Pons (tissue), 1 donor: Measurements from ENCODE around the gene GRHPR.
"Not testable (repeated sequence)": the region's sequence is repeated elsewhere in the genome, so short reads cannot be mapped to it uniquely, and the experiment has no call there.

Experiments
- DNase-seq: peaks from one replicate; pipeline ENCODE4 v3.0.0-alpha.2; 2016; ENCODE audit warnings: low spot score

Gene GRHPR

DNA sequence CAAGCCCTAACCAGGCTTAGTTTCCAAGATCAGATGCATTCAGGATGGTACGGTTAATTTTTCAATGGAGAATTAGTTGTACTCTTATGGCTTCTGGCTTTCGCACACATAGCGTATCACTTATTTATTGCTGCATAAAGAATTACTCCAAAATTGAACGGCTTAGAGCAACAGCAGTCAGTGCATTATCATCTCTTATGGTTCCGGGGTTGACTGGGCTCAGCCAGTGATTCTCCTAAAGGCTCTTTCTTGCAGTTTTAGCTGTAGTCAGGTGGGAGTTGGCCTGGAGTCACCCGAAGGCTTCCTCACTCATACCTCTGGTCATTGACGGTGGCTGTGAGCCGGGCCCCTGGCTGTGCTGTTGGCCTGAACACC is 595 bp upstream of the GRHPR start:
- no peak for DNase-seq

DNA sequence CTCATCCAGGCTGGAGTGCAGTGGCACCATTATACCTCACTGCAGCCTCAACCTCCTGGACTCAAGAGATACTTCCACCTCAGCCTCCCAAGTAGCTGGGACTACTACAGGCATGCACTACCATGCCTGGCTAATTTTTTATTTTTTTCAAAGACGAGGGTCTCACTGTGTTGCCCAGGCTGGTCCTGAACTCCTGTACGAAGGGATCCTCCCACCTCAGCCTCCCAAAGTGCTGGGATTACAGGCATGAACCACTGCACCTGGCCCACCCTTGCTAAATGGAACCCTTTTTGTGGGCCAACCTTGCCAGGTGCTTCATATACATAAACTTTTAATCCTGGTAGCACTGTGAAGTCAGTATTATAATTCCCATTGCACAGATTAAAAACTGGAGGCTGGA is 1.0 kb downstream of the GRHPR start:
- no peak for DNase-seq

DNA sequence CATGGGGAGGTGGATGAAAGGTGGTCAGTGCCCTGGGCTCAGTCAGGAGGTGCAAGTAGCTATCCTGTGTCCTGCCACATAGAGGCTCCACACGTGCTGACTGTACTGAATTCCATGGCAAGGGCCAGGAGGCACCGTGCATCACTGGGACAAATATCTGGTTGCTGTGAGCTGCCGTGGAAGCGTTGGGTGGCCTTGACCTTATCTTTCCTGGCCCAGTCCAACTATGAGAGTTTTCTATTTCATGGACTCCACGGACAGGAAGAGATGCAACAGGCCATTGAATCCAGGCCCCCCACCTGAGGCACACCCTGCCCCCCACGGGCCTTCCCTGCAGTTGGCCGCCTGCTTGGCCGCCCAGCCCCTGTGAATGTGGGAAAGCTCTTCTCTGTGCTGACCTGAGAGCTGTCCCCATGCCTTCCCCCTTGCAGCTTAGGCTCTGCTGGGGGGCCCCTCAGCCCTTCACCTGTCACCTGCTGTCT is 1.7 kb downstream of the GRHPR start:
- DNase-seq, result no peak

DNA sequence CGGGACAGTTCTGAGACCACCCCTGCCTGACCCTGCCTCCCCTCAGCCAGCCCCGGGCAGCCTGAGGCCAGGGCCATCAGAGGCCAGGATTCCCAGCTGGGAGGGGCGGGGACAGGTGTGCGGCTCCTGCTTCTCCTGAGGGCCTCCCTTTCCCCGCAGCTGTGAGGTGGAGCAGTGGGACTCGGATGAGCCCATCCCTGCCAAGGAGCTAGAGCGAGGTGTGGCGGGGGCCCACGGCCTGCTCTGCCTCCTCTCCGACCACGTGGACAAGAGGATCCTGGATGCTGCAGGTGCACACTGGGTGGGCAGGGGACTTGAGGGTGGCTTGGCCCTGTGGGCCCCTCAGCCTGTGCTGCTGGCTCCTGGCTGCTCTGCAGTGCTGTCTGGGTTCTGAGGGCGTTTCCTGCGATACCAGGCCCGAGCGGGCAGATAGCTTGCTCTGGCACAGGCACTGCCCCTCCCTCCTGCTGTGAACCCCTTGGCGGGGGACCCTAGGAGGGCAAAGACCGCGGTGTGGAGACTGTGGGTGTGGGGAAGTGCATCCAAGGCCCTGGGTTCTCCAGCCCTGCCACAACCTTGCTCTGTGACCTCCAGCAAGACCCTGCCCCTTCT is 2.3 kb downstream of the GRHPR start:
- DNase-seq, result no peak

DNA sequence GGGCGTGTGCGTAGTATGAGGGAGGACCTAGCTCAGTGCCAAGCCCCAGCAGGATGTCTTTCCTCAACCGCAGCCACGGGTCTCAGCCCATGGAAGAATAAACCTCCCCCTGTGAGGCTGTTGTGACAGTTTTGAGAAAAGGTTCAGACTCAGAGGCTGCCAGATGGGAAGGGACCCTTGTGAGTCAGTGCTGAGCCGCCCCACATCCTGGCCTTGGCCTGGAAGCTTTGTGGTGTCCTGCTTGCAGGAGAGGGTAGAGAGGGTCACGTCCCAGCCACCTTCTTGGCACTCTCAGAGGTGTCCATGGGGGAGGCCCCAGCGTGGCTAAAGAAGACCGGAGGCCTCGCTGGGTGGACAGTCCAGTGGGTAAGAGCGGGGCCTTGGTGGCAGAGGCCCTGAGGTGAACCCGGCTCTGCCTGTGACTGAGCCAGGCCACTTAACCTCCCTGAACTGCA is 2.8 kb downstream of the GRHPR start:
- DNase-seq, result no peak

DNA sequence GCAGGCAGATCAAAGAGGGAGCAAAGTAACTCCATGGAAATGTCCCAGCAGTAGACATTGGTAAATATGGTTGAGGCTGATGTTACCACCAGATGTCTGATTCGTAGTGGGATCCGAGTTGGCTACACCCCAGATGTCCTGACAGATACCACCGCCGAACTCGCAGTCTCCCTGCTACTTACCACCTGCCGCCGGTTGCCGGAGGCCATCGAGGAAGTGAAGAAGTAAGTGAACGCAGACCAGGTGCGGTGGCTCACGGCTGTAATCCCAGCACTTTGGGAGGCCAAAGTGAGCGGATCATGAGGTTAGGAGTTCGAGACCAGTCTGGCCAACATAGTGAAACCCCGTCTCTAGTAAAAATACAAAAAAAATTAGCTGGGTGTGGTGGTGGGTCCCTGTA is 3.9 kb downstream of the GRHPR start:
- DNase-seq, result not testable (repeated sequence)

DNA sequence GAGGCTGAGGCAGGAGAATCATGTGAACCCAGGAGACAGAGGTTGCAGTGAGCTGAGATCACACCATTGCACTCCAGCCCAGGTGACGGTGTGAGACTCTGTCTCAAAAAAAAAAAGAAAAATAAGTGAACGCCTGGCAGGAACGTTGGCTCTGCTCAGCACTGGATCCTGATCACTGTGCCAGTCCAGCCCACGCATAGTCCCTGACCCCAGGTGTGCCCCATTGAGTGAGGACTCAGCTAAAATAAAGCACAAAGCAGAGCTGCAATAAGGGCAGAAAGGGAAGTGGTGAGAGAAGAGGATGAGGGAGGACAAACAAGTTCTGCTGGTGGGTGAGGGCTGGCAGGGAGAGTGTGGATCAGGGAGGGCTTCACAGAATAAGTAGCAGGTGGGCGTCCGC is 4.3 kb downstream of the GRHPR start:
- no peak for DNase-seq

DNA sequence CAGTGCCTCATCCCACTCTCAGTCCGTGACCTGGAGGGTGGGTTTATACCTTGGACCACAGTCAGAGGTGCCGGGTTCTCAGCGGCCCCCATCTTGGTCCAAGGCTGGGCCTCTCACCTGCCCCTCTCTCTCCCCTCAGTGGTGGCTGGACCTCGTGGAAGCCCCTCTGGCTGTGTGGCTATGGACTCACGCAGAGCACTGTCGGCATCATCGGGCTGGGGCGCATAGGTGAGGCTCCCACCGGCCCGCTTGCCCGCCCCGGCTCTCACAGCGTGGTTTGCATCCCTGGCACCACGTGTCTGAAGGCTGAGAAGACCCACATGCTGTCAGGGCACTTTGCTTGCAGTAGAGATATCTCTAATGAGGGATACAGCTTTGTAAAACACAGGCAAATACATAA is 5.8 kb downstream of the GRHPR start:
- no peak for DNase-seq

DNA sequence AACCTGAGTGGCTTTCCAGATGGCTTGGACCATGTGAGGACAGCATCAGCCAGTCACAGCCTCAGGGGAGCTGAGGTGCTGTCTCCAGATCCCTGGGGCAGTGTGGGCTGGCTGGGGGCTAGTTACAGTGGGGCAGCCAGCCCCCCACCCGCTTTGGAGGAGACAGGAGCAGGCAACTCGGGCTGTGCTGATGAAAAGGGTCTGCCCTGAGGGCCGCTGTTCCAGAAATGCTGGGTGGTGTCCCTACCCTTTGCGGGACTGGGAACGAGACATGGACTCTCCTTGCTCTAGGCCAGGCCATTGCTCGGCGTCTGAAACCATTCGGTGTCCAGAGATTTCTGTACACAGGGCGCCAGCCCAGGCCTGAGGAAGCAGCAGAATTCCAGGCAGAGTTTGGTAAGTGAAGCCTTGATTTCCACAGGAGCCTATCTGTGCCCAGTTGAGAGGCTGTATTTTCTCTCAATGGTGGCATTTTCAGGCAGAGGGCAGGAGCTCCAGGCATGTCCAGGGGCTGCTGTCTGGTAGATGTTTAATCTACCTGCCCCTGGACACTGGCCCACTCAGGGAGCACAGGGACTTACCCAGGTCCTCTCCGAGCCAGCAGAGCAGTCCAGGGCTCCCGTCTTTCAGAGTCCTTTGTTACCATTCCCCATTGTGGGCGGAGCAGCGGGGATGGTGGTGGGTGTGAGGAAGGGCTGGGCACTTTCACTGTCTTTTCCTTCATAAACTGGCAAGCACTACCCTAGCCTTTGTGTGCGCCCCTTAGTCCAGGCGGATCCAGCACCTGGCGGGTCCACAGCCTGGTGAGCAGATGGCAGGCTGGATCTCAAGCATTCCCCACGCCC is 7.2 kb downstream of the GRHPR start:
- DNase-seq, result no peak

DNA sequence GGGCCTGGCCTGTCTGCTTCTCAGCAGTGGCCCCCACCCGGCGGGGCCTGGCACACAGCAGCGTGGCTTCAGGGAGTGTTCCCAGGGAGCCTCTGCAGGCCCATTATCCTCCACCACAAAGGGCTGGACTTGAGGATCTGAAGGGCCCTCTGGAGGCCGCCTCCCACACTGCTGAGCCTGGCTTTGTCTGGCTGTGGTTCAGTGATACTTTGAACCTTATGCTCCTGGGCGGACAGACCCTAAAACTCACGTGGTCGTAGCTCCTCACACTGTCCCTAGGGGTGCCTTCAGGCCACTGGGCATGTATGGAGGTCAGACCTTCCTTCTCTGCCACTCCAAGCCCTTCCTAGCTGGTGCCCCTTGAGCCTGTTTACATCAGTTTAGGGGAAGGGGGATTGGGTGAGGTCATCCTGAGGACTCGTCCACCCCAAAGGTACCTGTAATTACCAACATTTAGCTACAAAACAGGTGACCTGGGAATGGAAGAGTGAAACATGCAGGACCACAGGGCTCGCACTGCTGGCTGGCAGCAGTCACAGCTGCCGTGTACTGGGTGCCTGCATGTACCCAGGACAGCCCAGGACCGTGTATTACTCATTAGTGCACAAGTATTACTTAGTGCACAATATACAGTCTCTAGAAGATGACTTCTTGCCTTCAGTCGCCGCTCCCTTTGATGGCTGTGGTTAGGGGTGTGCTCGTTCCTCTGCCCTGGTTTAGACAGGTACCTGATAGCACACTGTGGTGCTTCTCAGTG is 8.5 kb downstream of the GRHPR start:
- peak; percentile 92 for DNase-seq

DNA sequence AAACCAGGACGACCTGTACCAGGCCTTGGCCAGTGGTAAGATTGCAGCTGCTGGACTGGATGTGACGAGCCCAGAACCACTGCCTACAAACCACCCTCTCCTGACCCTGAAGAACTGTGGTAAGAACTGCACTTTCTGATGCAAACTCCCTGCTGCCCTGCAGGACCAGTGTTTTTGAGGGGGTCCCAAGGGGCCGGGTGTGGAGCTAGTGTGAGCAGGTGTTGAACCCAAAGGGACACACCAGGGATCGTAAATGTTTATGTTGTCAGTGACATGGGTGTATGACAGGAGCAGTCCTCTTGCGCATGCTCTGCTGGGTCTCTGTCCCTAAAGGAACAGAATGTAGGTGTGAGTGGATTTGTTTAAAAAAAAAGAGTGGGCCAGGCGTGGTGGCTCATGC is 9.5 kb downstream of the GRHPR start:
- DNase-seq, result no peak

DNA sequence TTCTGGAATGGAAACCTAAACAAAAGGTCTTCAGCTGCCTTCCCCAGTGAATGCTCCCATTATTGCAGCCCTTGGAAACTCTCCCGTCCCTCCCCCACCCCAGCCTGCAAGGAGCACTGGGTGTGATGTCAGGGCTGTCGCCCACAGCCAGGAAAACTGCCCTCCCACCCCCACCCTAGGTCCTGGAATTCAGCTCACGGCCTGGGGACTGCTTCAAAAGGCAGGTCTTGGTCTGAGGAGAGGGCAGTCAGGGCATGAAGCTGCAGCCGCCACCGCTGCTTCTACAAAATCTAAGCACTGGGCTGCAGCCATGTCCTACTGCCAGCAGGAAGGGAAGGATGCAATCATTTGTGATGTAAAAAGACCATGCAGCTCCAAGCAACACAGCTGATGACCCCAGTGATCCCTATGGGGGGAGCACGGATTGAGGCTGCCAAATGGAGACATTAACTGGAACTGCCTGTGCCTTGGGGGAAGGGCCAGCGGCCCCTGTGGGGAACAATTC is 11.4 kb downstream of the GRHPR start:
- peak; percentile 97 for DNase-seq

DNA sequence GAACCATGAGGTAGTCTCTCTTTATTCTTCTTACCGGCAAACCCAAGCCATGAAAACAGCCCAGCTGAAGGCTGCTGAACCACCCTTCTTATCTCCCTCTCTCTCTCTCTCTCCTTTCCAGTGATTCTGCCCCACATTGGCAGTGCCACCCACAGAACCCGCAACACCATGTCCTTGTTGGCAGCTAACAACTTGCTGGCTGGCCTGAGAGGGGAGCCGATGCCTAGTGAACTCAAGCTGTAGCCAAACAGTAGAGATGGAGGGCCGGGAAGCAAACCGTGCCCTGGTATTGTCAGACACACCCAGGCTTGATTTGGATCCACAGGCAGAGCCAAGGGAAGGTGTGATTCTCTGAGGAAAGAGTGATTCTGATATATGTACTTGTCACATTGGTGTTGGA is 14.0 kb downstream of the GRHPR start:
- no peak for DNase-seq

DNA sequence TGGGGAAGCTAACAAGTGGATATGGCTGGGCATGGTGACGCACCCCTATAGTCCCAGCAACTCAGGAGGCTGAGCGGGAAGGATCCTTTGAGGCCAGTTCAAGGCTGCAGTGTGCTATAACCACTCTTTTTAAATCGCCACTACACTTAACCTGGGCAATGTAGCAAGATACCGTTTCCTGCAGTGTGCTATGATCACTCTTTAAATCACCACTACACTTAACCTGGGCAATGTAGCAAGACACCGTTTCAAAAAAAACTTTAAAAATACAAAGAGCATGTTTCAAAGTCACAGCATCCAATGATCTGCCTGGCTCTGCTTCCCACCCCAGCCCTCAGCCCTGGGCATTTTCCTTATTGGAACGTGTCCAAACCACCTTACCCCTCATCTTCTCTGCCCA is 14.5 kb downstream of the GRHPR start:
- DNase-seq, result no peak

DNA sequence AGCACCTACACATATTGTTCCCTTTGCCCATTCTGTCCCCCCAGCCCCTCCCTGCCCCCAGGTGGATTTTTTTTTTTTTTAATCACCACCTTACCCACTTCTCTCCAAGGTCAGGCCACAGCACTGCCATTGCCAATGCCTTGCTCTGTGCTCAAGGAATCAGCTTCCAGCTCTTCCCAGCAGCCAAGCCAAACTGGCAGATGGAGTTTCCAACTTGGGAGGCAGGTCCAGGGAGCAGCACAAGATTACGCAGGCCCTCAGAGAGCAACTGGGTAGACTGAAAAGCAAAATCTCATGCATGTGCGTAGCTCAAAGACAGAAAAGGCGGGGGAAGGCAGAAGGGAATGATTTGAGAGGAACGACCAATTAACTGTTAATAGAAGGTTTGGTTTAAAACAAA is 15.1 kb downstream of the GRHPR start:
- no peak for DNase-seq

DNA sequence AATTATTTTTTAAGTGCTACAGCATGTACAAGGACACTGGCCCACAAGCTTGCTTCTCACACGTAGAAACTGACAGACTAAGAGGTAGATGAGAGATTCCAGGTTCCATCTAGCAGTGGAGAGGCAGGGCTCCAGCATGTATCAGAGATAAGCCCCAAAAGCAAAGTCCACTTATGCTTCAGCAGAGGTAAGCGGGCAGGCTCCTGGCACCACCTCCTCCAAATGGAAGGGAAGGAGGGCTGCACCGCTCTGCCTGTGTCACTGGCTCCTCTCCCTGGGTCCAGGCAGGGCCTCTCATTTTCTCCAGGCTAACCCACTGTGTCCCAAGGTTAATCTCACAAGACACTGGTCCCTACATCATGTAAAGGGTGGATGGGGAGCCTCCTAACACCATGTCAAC is 15.9 kb downstream of the GRHPR start:
- DNase-seq, result no peak

DNA sequence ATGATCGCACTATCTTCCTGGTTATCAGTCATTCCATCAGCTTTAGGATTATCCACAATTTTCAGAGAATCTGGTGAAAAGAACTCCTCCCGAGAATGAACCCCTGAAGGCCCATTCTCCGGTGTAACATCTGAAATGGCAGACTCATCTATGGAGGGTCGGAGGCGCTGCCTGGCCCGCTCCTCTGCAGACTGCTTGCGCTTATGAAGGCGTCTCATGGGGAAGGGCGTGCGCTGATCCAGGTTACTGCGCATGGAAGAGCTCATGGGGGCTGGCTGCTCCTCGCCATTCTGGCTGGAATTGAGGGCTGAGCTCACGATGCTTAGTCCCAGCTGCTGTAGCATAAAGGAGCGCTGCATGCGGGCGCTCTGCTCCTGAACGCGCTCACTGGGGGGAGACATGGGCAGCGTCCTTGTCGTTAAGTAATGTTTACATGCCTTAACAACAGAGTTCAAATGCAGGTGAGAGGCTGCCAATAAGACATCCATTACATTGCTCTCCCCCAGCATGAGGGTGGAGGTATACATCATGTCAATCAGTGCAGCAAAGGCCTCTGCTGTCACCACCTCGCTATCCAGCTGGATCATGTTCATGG is 19.4 kb downstream of the GRHPR start:
- DNase-seq, result no peak

DNA sequence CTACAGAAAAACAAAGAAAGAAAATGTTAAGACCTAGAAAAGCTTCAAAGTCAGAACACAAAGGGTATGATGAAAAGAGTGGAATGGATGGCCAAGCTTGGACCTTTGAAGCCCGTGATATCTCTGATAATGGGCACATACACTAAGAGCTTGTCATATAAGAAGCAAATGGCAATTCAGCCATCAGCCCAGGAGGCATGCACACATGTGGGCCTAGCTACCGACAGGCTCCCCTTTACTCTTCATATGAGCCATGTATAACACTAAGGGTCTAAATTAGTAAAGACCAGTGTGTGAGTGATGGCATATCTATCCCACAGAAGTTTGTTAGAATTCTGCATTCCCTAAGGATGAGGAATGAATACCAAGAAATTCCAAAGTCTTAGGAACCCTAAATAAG is 20.1 kb downstream of the GRHPR start:
- DNase-seq, result no peak

DNA sequence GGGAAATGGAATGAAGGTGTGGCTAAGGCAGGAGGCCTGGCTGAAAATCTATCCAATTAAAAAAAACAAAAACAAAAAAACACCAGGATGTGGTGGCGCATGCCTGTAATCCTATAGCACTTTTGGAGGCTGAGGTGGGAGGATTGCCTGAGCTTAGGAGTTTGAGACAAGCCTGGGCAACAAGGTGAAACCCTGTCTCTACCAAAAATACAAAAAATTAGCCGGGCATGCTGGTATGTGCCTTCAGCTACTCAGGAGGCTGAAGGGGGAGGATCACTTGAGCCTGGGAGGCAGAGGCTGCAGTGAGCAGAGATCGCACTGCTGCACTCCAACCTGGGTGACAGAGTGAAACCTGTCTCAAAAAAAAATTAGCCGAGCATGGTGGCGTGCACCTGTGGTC is 21.1 kb downstream of the GRHPR start:
- DNase-seq, result no peak

DNA sequence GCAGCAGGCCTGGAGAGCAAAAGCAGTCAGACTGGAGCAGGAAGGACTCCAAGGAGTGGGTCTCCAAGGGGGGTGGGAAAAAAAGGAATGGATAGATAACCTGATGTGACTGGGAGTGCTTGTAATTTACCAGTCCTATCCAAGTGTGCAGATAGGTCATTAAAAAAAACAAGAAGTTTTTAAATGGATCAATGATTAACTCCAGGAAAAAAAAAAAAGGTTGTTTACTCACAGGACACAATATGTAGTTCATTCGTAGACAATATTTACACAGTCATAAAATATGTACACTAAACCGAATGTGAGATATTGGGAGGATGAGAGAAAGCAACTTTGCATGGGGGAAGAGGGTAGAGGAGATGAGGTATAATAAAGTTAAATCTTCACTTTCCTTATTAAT is 22.4 kb downstream of the GRHPR start:
- no peak for DNase-seq

DNA sequence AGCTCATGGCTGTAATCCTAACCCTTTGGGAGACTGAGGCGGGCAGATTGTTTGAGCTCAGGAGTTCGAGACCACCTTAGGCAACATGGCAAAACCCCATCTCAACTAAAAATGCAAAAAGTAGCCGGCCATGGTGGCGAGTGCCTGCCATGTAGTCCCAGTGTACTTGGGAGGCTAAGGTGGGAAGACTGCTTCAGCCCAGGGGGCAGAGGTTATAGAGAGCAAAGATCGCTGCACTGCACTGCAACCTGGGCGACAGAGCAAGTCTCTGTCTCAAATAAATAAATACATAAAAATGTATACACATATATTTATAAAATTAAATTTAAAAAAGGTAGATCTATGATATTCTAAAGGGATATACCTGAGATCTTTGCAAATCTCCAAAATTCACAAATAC is 23.3 kb downstream of the GRHPR start:
- DNase-seq, result no peak

DNA sequence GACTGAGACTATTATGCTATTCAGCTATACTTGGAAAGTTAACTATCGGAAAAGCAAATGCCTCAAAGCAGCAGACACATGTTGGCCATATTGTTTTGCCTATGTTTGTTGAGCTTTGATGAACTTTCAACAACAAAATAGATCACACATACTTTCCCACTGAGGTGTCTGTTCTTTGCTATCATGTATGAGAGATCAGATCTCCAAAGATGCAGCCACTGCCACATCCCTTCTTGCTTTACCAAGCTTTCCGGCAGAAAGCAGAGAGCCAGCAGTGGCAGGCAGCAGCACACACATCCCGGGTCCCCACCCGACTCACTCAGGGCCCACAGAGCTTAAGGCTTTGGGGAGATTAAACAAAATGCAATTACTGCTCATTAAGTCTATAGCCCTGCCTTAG is 23.9 kb downstream of the GRHPR start:
- no peak for DNase-seq
